CD4-positive, alpha-beta T cell treated with Interleukin-1 beta for 1 hour (primary cell): ENCODE measurements around the gene C6orf132.
A peak's percentile ranks its signal among the peaks of the same experiment; 100 is the strongest.

Experiments
- DNase-seq, 2 donors: peaks; one replicate each; pipeline ENCODE4 v3.0.0-alpha.2; 2020 to 2022

C6orf132 gene

DNA sequence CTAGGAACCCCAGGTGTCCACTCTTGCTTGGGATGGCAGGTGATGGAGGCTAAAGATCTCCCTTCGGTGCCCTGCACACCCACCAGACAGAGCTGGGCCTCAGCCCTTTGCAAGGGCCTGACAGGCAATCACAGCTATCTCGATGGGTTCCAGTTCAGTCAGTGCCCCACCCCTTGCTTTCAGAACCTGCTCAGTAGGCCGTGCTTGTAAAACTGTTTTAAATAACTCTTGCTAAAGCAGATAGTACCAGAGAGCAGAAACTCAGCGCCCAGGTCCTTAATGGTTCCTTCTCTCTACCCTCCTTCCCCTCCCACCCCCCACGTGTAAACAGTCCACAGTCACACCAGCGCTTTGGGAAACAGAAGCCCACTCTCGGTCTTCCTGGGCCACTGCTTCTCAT lies 39.2 kb downstream of the C6orf132 start:
- DNase-seq: no peak

DNA sequence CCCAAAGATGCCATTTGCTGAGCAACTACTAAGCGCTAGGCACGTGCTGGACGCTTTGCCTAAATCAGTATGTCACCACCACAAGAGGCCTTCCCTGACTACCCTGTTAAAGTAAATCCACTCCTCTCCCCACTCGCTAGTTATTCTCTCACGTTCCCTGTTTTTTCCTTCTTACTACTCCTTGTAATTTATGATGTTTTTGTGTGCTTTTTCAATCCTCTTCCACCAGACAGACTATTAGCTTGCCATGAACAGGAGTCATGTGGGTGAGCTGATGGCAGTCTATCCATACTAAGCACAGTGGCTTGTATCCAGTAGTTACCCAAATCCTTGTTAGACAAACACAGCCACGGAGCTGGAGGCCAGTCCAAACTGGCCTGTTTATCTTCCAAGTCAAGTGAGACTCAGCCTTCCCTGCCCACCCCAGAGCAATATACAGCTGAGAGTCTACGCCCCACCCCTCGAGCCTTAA lies 41.2 kb downstream of the C6orf132 start:
- DNase-seq: no peak

- DNase-seq: no peak
Observed at GRCh38 chr6:42100029-42100901, 42.2 kb downstream of the C6orf132 start.

DNA sequence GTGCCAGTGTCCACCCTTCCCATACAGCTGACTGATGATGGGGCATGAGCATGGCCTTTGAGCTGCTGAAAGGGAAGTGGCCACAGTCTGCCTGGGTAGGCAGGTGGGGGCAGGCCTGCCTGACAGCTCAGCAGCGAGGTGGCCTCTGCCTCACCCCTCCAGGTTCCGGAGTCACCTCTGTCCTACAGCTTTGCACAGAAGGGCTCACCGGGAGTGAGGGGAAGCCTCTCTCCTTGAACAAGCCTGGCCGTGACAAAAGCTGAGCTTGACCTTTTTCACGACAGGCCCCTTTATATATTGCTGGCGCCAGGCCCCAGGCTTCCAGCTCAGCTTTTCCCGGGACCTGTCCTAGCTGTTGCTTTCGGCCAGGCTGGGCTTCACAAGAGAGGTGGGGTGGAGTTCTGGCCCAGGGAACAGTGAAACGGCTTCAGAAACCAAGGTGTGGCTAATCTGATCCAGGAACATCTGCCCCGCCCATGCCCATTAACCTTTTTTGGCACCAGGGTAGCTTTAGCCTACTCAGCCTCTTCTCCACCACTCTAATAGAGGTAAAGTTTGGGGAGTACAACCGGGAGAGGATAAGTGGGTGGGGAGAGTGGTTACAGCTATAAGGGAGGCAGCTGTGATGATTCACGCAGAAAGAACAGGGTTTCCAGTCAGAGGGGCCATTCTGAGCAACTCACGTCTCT lies 42.9 kb downstream of the C6orf132 start:
- no peak for DNase-seq

DNA sequence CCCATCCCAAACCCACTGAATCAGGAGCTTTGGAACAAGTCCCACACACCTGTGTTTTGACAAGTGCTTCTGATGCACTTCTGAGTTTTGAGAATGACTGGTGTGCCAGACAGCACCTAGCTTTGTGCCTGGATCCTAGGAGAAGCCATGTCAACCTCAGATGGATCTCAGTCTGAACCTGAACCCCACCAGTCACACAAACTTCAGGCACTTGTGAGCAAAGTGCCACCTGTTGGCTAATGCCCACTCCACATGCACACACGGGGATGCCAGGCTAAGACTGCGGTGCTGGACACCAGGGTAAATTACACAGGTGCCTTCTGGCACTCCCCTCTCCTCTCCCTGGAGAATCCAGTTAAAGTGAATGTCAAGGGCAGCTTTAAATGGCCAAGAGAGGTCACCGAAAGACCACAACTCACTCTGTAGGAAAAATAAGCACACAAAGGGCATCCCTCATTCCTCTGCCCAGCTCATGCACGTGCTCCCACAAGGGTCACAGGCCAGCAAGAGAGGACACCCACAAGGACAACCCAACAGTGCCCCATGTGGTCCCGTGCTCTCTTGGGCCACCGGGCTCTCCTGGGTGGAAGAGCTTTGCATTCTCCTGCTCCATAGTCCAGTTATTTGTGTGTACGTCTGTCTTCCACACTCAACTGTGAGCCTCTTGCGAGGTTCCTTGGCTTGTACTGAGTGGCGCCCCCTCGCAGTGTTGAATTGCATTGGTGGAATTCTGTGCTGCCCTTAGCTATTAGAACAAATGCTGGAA lies 46.5 kb downstream of the C6orf132 start:
- no peak for DNase-seq

GRCh38 chr6:42095094-42095493 lies 47.3 kb downstream of the C6orf132 start:
- no peak for DNase-seq

GRCh38 chr6:42093582-42094329 lies 48.7 kb downstream of the C6orf132 start:
- no peak for DNase-seq

- DNase-seq: no peak
Observed at GRCh38 chr6:42091718-42092023, 50.7 kb downstream of the C6orf132 start.

DNA sequence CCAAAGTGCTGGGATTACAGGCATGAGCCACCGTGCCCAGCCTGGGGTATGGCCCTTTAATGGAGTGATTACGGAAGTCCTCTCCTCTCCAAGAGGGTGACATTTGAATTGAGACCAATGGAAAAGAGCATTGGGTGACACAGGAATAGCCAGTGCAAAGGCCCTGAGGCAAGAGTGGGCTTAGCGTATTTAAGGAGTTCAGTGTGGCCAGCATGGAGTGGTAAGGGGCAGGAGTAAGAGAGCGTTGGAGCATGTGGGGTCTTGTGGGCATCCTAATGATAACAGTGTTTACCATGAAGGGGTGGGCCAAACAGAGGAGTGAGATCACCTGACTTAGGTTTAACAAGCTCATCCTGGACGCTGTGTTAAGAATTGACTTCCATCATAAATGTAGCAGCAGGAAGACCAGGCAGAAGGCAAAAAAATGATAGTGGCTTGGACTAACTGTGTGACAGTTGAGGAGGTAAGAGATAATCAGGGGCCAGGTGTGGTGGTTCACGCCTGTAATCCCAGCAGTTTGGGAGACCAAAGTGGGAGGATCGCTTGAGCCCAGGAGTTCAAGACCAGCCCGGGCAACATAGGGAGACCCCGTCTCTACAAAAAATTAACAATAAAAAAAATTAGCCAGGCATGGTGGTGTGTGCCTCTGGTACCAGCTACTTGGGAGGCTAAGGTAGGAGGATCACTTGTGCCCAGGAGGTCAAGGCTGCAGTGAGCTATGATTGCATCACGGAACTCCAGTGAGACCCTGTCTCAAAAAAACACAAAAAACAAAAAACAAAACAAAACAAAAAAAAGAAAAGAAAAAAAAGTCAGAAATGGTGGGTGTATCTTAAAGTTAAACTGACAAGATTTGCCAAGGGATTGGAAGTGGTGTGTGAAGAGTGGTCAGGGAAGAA lies 51.4 kb downstream of the C6orf132 start:
- DNase-seq: no peak

- no peak for DNase-seq
Observed at GRCh38 chr6:42088101-42088591, 54.3 kb downstream of the C6orf132 start.

- no peak for DNase-seq
Observed at GRCh38 chr6:42086046-42087035, 56.1 kb downstream of the C6orf132 start.

GRCh38 chr6:42084889-42085288 lies 57.5 kb downstream of the C6orf132 start:
- DNase-seq: no peak

DNA sequence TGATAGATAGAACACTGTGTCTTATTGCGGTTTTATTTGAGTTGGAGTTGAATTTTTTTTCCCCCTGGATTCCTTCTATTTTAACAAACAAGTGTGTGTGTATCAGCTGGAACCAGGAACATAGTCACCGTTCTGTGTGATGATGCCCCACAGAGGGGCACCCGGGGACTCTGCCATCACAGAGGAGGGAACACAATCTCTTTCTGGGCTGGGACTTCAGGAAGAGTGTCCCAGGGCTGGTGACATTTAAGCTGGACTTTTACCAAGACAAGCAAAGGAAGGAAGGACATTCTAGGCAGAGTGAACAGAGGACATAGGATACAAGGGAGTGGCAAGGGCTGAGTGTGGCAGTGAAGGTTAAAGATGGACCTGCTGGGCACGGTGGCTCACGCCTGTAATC lies 58.9 kb downstream of the C6orf132 start:
- no peak for DNase-seq

DNA sequence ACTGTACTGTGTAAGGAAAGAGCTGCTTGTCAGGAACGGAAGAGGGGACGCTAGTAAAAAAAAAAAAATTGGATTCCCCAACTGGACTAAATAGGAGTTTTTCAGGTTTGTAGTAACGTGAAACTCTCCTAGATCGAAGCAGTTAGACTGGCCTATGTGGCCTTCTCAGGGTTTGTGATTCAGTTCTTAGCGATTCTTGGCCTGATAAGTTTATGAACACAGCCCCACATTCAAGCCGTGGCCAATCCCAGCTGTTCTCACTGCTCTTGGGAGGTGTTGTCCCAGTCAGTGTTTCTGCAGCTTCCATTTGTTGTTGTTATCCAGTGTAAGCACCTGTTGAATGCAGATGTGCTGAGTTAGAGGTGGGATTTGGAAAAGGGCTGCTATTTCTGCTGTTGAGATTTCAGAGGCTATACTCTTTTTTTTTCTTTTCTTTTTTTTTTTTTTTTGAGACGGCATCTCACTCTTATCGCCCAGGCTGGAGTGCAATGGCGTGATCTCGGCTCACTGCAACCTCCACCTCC lies 62.4 kb downstream of the C6orf132 start:
- DNase-seq: no peak

DNA sequence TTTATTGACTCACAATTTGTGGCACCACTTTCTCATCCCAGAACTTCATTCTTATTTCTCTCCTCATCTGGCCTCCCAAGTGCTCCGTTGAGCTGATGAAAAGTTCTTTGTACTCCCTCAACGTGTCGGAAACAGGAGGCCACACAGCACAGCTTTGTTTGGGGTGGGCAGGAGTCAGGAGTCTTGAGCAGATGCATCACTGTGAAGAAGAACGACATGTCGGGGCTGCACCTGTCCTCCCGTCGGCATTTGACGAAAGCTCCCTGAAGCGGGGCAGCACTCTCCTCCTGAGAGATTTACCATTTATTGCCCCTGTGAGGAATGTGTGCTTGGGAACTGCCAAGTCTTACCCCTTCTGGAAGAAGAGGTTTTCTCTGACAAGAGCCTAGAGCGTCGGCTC lies 64.0 kb downstream of the C6orf132 start:
- no peak for DNase-seq

DNA sequence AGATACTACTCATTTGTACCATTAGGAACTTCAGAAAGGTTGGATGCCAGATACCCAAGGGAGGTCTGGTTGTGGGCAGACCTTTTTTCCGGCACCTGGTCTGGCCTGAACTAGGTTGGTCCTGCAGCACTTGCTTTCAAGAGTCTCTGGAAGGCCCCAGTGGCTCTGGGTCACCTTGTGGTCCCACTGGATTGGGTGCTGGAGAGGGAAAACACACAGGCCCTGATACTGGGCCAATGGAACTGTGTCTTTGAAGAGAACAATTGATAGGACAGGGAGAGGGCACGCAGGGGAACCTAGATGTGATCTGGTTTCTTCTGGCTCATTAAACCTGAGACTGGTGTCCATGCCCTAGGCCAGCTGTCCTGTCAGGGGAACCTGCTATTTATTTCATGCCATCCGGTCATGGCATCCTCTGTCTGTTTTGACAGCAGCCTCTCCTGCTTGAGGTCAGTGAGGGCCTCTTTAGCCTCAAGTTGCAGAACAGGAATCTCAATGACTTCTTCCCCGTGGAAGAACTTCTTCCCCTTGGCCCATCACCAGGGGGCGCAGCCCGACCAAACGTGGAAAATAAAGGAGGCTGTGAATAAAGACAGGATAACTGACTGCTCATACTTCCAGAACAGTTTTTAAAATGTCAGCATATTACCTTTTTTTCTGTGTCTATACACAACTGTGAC lies 67.1 kb downstream of the C6orf132 start:
- peak; percentile 40 to 46 for DNase-seq

DNA sequence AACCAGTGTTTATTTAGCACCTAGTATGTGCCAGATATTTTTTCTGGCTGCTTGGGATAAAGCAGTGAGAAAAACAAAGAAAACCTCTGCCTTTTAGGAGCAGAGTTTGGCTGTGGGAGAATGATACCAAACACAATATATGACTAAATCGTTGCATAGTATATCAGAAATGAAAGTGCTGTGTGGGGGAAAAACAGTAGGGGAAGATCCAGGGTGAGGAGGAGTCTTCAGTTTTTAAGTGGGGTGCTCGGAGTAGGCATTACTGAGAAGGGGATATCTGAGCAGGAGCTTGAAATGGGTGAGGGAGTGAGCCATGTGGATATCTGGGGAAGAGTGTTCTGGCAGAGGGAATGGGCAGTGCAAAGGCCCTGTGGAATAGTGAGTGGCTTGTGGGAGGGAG lies 69.1 kb downstream of the C6orf132 start:
- DNase-seq: no peak

- no peak for DNase-seq
Observed at GRCh38 chr6:42071881-42072583, 70.4 kb downstream of the C6orf132 start.
